Brain microvascular endothelial cell (primary cell): Measurements from ENCODE around the gene IGF2R.
A peak's percentile ranks its signal among the peaks of the same experiment; 100 is the strongest.
"Not testable (repeated sequence)": the region's sequence is repeated elsewhere in the genome, so short reads cannot be mapped to it uniquely, and the experiment has no call there.

Experiments
- DNase-seq: peaks from one replicate; pipeline ENCODE4 v3.0.0-alpha.2; 2020
- H3K27ac ChIP-seq: fragments of 250-450 bp; sonication (Bioruptor Pico); 2 replicates; pipeline ENCODE4 v1.5.1; 2020; ENCODE audit warnings: mild to moderate bottlenecking, moderate library complexity
- H3K27me3 ChIP-seq: fragments of 250-450 bp; sonication (Bioruptor Pico); replicated peaks from 2 replicates; pipeline ENCODE4 v1.5.1; 2020; ENCODE audit warnings: mild to moderate bottlenecking
- H3K36me3 ChIP-seq: fragments of 250-450 bp; sonication (Bioruptor Pico); replicated peaks from 2 replicates; pipeline ENCODE4 v1.5.1; 2020; ENCODE audit warnings: mild to moderate bottlenecking
- H3K4me3 ChIP-seq: 2 replicates; pipeline ENCODE4 v1.5.1; 2011; ENCODE audit warnings: low read depth, mild to moderate bottlenecking, control low read depth, low read length, moderate library complexity
- in situ Hi-C: cut with HindIII; loops from 2 replicates; pipeline ENCODE4 v1.10.0; 2017; ENCODE audit warnings: low sequenced_read_pairs, low pct_ligation_motif_present
- TF ChIP-seq, protein P1 (sequence below): IDR thresholded peaks from 2 replicates; pipeline ENCODE4 v1.5.1; 2011; ENCODE audit warnings: low read depth, mild to moderate bottlenecking, moderate library complexity, low read length, control low read depth, inconsistent platforms; ENCODE audit errors: missing control alignments

Gene IGF2R, protein sequence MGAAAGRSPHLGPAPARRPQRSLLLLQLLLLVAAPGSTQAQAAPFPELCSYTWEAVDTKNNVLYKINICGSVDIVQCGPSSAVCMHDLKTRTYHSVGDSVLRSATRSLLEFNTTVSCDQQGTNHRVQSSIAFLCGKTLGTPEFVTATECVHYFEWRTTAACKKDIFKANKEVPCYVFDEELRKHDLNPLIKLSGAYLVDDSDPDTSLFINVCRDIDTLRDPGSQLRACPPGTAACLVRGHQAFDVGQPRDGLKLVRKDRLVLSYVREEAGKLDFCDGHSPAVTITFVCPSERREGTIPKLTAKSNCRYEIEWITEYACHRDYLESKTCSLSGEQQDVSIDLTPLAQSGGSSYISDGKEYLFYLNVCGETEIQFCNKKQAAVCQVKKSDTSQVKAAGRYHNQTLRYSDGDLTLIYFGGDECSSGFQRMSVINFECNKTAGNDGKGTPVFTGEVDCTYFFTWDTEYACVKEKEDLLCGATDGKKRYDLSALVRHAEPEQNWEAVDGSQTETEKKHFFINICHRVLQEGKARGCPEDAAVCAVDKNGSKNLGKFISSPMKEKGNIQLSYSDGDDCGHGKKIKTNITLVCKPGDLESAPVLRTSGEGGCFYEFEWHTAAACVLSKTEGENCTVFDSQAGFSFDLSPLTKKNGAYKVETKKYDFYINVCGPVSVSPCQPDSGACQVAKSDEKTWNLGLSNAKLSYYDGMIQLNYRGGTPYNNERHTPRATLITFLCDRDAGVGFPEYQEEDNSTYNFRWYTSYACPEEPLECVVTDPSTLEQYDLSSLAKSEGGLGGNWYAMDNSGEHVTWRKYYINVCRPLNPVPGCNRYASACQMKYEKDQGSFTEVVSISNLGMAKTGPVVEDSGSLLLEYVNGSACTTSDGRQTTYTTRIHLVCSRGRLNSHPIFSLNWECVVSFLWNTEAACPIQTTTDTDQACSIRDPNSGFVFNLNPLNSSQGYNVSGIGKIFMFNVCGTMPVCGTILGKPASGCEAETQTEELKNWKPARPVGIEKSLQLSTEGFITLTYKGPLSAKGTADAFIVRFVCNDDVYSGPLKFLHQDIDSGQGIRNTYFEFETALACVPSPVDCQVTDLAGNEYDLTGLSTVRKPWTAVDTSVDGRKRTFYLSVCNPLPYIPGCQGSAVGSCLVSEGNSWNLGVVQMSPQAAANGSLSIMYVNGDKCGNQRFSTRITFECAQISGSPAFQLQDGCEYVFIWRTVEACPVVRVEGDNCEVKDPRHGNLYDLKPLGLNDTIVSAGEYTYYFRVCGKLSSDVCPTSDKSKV (N-terminal part only)

DNA sequence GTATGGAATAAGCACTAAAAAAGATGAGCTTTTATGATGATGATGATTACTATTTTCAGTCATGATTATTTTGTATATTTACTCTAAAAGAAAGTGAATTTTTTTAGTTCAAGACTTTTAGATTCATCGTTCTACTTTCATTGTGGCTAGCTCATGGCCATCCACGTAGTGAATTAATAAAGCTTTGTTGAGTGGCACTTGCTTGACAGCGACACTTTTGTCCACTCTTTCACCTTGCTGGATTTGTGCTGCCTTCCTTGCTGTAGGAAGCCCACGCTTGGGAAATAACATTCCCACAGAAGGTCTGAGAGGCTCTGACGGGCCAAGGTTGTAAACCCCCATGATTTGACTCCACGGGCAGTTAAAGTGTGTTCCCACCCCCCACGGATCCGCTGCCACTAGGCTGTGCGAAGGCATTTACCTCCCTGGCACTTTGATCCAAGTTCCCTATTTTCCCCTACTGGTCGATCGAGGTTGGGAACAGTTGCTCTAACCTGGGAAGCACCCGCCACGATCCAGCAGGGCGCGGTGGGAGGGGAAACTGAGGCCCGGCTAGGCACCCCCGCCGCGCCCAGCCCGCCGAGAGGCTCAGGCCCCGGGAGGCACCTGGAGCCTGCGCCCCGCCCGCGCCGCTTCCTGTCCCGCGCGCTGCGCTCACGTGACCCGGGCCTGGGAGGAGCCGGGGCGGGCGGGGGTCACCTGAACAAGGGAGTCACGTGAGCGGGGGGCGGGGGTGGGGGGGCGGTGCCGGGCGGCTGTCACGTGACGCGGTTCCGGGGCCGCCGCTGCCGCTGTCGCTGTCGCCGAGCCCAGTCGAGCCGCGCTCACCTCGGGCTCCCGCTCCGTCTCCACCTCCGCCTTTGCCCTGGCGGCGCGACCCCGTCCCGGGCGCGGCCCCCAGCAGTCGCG lies at the start of gene IGF2R:
Gene IGF2R, plus strand, starts transcription at position 788 of the 909 bp plus-strand sequence. CDS start 165 bp downstream, outside the sequence.
- H3K27ac ChIP-seq: peak within 1 kb of the TSS; percentile 88
- peak; percentile 70 for DNase-seq
- no peaks in the 10 kb centered on the region for H3K27me3 ChIP-seq
- H3K36me3 ChIP-seq: no peaks in the 10 kb centered on the region
- H3K4me3 ChIP-seq: peak within 1 kb of the TSS; percentile 67
- in situ Hi-C loops: no loop called here
- TF ChIP-seq, protein P1, sequence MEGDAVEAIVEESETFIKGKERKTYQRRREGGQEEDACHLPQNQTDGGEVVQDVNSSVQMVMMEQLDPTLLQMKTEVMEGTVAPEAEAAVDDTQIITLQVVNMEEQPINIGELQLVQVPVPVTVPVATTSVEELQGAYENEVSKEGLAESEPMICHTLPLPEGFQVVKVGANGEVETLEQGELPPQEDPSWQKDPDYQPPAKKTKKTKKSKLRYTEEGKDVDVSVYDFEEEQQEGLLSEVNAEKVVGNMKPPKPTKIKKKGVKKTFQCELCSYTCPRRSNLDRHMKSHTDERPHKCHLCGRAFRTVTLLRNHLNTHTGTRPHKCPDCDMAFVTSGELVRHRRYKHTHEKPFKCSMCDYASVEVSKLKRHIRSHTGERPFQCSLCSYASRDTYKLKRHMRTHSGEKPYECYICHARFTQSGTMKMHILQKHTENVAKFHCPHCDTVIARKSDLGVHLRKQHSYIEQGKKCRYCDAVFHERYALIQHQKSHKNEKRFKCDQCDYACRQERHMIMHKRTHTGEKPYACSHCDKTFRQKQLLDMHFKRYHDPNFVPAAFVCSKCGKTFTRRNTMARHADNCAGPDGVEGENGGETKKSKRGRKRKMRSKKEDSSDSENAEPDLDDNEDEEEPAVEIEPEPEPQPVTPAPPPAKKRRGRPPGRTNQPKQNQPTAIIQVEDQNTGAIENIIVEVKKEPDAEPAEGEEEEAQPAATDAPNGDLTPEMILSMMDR: peak; percentile 38

DNA sequence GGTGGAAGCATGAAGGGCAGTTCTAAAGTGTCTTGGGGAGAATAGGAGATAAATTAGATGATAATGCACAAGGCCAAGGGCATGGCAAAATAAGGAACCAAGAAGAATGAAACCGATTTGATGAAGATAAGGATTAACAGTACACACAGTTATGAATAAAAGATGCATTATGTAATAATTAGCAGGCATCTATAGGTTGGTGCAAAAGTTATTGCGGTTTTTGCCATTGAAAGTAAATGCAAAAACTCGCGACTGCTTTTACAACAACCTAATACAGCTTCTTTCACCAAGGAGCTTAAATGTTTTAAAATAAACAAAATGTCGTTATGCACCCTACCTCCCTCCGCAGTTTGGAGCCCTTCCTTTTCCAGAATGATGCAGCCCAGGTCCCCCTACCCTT lies 49.1 kb upstream of the IGF2R start:
- in situ Hi-C loops: no loop called here

DNA sequence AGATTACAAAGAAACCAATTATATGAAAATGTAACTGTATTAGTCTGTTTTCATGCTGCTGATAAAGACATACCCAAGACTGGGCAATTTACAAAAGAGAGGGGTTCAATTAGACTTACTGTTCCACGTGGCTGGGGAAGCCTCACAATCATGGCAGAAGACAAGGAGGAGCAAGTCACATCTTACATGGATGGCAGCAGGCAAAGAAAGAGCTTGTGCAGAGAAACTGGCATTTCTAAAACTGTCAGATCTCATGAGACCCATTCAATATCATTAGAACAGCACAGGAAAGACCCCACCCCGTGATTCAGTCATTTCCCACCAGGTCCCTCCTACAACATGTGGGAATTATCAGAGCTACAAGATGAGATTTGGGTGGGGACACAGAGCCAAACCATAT lies 44.7 kb upstream of the IGF2R start:
- DNase-seq, in situ Hi-C loops, H3K4me3 ChIP-seq: not testable (repeated sequence)

More for the DNA sequence above, 49.1 kb upstream of the IGF2R start:
- Histone ChIP-seq H3K36me3 (no peaks in the 10 kb centered on the region), H3K27ac (no peak overlapping the region), H3K4me3 (no peak overlapping the region), H3K27me3 (no peaks in the 10 kb centered on the region)
- TF ChIP-seq, protein P1: no peak
- DNase-seq: no peak

DNA sequence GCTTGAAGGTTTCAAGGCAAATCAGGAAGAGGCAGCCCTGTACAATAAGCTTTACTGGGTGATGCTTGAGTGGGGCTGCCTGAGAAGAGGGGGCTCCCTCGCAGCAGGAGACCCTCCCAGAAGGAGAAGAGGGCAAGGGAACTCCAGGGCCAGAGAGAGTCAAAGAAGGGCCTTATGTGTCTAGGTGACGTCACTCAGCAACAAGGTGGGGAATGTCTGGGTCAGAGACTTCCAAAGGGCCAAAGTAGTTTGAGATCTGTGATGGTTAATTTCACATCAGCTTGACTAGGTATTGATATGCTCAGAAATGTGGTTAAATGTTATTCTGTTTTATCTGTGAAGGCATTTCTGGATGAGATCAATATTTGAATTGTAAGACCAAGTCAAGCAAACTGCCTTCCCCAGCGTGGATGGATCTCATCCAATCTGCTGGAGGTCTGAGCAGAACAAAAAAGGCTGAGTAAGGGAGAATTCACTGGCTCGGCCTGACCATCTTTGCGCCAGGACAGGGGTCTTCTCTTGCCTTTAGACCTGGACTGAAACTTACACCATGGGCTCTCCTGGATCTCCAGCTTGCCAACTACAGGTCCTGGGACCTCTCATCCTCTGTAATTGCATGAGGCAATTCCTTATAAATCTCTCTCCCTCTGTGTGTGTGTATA lies 42.2 kb upstream of the IGF2R start:
- in situ Hi-C loops: no loop called here
- Histone ChIP-seq H3K36me3 (no peaks in the 10 kb centered on the region), H3K4me3 (no peak overlapping the region), H3K27me3 (no peaks in the 10 kb centered on the region), H3K27ac (no peak overlapping the region)
- DNase-seq: no peak
- TF ChIP-seq, protein P1: no peak

More for the DNA sequence above, 44.7 kb upstream of the IGF2R start:
- H3K27ac ChIP-seq, H3K27me3 ChIP-seq, H3K36me3 ChIP-seq: not testable (repeated sequence)

DNA sequence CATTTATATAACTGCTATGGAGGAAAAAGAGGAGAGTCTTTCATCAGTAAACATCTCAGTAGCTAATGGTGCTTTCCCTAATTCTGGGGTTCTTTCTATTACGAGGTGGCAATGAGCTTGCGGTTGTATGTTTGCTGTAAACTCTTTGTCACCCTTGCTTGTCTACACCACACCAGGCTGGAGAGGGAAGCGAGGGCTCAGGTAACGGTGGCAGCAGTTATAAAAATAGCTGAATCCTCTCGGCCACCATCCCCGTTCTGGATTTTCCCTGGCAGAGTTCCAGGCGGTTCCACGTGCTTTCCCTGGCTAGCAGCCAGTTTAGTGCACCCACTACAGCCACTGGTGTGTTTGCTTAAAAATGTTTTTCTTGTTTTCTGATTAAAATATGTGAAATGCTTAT lies 39.1 kb upstream of the IGF2R start:
- H3K36me3 ChIP-seq: no peaks in the 10 kb centered on the region
- in situ Hi-C loops: no loop called here
- no peaks in the 10 kb centered on the region for H3K27me3 ChIP-seq
- H3K4me3 ChIP-seq: no peak overlapping the region
- TF ChIP-seq, protein P1: no peak
- no peak for DNase-seq
- H3K27ac ChIP-seq: no peak overlapping the region
